Measurements from ENCODE around the gene UGT1A3.

The UGT1A3 gene

DNA sequence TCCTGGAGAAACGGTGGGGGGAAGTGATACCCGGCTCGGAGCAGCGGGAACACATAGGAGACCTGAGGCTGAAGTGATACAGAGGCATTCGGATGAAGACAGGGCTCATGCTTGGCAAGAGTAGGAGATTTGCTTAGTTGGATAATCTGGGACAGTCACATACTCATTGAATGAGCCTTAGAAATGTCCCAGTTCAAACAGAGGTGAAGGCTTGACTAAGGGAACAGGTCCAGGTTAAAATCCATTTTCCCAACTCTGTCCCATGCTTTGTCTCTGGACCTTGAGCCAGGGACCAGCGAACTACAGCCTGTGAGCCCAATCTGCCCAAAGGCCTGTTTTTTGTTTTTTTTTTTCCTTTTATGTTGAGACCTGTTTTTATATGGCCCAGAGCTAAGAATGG lies 34.9 kb upstream of the UGT1A3 start:
- no peaks in the 10 kb centered on the region for H3K9me3 ChIP-seq (ENCODE audit: low read length)
- no peaks in the 10 kb centered on the region for H3K79me2 ChIP-seq (ENCODE audit: insufficient read depth, low read length)
- no peak overlapping the region for H3K4me2 ChIP-seq (ENCODE audit: low read length)
- H4K20me1 ChIP-seq (ENCODE audit: insufficient read depth, low read length) = no peaks in the 10 kb centered on the region
- no peak overlapping the region for H3K9ac ChIP-seq (ENCODE audit: low read length)
- H3K9me2 ChIP-seq (ENCODE audit: low read depth, low read length) = no peaks in the 10 kb centered on the region; the same call in 1 of the 2 replicates
- no peak overlapping the region for H2AFZ ChIP-seq (ENCODE audit: low read length)
- no peak overlapping the region for H3K27ac ChIP-seq (ENCODE audit: low read depth, low read length, poor library complexity, severe bottlenecking)
- H3K4me3 ChIP-seq (ENCODE audit: low read depth, low read length, poor library complexity, severe bottlenecking) = no peak overlapping the region
- H3K36me3 ChIP-seq (ENCODE audit: insufficient read depth, low read length) = no peaks in the 10 kb centered on the region
- no peaks in the 10 kb centered on the region for H3K4me1 ChIP-seq (ENCODE audit: insufficient read depth, low read length, severe bottlenecking)
- no peaks in the 10 kb centered on the region; the same call in 1 of the 2 replicates for H3K27me3 ChIP-seq (ENCODE audit: insufficient read depth, low read length)
- H3F3A ChIP-seq (ENCODE audit: insufficient read depth, low read length) = no peaks in the 10 kb centered on the region
- TF ChIP-seq, protein P1, sequence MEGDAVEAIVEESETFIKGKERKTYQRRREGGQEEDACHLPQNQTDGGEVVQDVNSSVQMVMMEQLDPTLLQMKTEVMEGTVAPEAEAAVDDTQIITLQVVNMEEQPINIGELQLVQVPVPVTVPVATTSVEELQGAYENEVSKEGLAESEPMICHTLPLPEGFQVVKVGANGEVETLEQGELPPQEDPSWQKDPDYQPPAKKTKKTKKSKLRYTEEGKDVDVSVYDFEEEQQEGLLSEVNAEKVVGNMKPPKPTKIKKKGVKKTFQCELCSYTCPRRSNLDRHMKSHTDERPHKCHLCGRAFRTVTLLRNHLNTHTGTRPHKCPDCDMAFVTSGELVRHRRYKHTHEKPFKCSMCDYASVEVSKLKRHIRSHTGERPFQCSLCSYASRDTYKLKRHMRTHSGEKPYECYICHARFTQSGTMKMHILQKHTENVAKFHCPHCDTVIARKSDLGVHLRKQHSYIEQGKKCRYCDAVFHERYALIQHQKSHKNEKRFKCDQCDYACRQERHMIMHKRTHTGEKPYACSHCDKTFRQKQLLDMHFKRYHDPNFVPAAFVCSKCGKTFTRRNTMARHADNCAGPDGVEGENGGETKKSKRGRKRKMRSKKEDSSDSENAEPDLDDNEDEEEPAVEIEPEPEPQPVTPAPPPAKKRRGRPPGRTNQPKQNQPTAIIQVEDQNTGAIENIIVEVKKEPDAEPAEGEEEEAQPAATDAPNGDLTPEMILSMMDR (IDR thresholded peaks at IDR 0.05; ENCODE audit: low read length) = no peak
- no peak for TF ChIP-seq EZH2 (IDR thresholded peaks at IDR 0.05; ENCODE audit: borderline replicate concordance, low read length)

GRCh38 chr2:233698740-233699139 lies 30.1 kb upstream of the UGT1A3 start:
- H3F3A ChIP-seq (ENCODE audit: insufficient read depth, low read length) = no peaks in the 10 kb centered on the region
- H2AFZ ChIP-seq (ENCODE audit: low read length) = no peak overlapping the region
- no peaks in the 10 kb centered on the region for H4K20me1 ChIP-seq (ENCODE audit: insufficient read depth, low read length)
- no peaks in the 10 kb centered on the region for H3K79me2 ChIP-seq (ENCODE audit: insufficient read depth, low read length)
- H3K4me1 ChIP-seq (ENCODE audit: insufficient read depth, low read length, severe bottlenecking) = no peaks in the 10 kb centered on the region
- no peak overlapping the region for H3K4me2 ChIP-seq (ENCODE audit: low read length)
- TF ChIP-seq, protein P1 (IDR thresholded peaks at IDR 0.05; ENCODE audit: low read length) = no peak
- TF ChIP-seq EZH2 (IDR thresholded peaks at IDR 0.05; ENCODE audit: borderline replicate concordance, low read length) = no peak
- H3K27ac ChIP-seq (ENCODE audit: low read depth, low read length, poor library complexity, severe bottlenecking) = no peak overlapping the region
- H3K9me3 ChIP-seq (ENCODE audit: low read length) = no peaks in the 10 kb centered on the region
- H3K36me3 ChIP-seq (ENCODE audit: insufficient read depth, low read length) = no peaks in the 10 kb centered on the region; the same call in 1 of the 2 replicates
- H3K27me3 ChIP-seq (ENCODE audit: insufficient read depth, low read length) = no peaks in the 10 kb centered on the region; the same call in 1 of the 2 replicates
- H3K9ac ChIP-seq (ENCODE audit: low read length) = no peak overlapping the region
- no peak overlapping the region for H3K4me3 ChIP-seq (ENCODE audit: low read depth, low read length, poor library complexity, severe bottlenecking)
- no peaks in the 10 kb centered on the region; the same call in 1 of the 2 replicates for H3K9me2 ChIP-seq (ENCODE audit: low read depth, low read length)

GRCh38 chr2:233699424-233700027 lies 29.3 kb upstream of the UGT1A3 start:
- TF ChIP-seq, protein P1 (IDR thresholded peaks at IDR 0.05; ENCODE audit: low read length) = no peak
- H3K79me2 ChIP-seq (ENCODE audit: insufficient read depth, low read length) = no peaks in the 10 kb centered on the region

More at GRCh38 chr2:233699424-233700027, 29.3 kb upstream of the UGT1A3 start:
- H3F3A ChIP-seq (ENCODE audit: insufficient read depth, low read length) = no peaks in the 10 kb centered on the region
- no peaks in the 10 kb centered on the region for H3K4me1 ChIP-seq (ENCODE audit: insufficient read depth, low read length, severe bottlenecking)
- H2AFZ ChIP-seq (ENCODE audit: low read length) = no peak overlapping the region
- no peaks in the 10 kb centered on the region; the same call in 1 of the 2 replicates for H3K9me2 ChIP-seq (ENCODE audit: low read depth, low read length)
- H3K9ac ChIP-seq (ENCODE audit: low read length) = no peak overlapping the region
- no peaks in the 10 kb centered on the region; the same call in 1 of the 2 replicates for H3K36me3 ChIP-seq (ENCODE audit: insufficient read depth, low read length)
- H3K4me2 ChIP-seq (ENCODE audit: low read length) = no peak overlapping the region
- H3K27ac ChIP-seq (ENCODE audit: low read depth, low read length, poor library complexity, severe bottlenecking) = no peak overlapping the region
- H3K27me3 ChIP-seq (ENCODE audit: insufficient read depth, low read length) = no peaks in the 10 kb centered on the region; the same call in 1 of the 2 replicates
- H3K9me3 ChIP-seq (ENCODE audit: low read length) = no peaks in the 10 kb centered on the region
- H3K4me3 ChIP-seq (ENCODE audit: low read depth, low read length, poor library complexity, severe bottlenecking) = no peak overlapping the region
- H4K20me1 ChIP-seq (ENCODE audit: insufficient read depth, low read length) = no peaks in the 10 kb centered on the region
